Activated CD4-positive, alpha-beta T cell treated with anti-CD3 and anti-CD28 coated beads, Interleukin-2, amount 10 ng/mL, durations not matched to agents 7 days and 5 days (primary cell): ENCODE results near the gene POMGNT2. TPM values are rescaled to one million over a fixed set of nuclear protein-coding genes. Genes with fewer than 3 reads are reported as not detected.

Experiments used
- CTCF ChIA-PET: fragments of 350-600 bp; sonication (Branson Sonifier 250); formaldehyde crosslinking; loops from one replicate; lab custom pipeline; 2021; ENCODE audit warnings: antibody characterized with exemption; lab: Charles Lee
- POLR2A ChIA-PET: fragments of 350-600 bp; sonication (Branson Sonifier 250); formaldehyde crosslinking; loops from one replicate; lab custom pipeline; 2021; ENCODE audit warnings: antibody characterized with exemption; lab: Charles Lee
- DNase-seq: peaks from one replicate; pipeline ENCODE4 v3.0.0-alpha.2; 2020
- H3K27ac Mint-ChIP-seq: one replicate; pipeline ENCODE4 v1.8.0; 2021; ENCODE audit warnings: mild to moderate bottlenecking, moderate library complexity, mixed read lengths
- H3K27me3 Mint-ChIP-seq: one replicate; pipeline ENCODE4 v1.8.0; 2021; ENCODE audit warnings: mixed read lengths
- H3K36me3 Mint-ChIP-seq: one replicate; pipeline ENCODE4 v1.8.0; 2021; ENCODE audit warnings: low read depth, mixed read lengths
- H3K4me1 Mint-ChIP-seq: one replicate; pipeline ENCODE4 v1.8.0; 2021; ENCODE audit warnings: mixed read lengths
- H3K4me3 Mint-ChIP-seq: one replicate; pipeline ENCODE4 v1.8.0; 2021; ENCODE audit warnings: mild to moderate bottlenecking, moderate library complexity, mixed read lengths
- H3K9me3 Mint-ChIP-seq: one replicate; pipeline ENCODE4 v1.8.0; 2021; ENCODE audit warnings: mixed read lengths
- total RNA-seq, 2 experiments: library from RNA; stranded (reverse); gene quantifications; one replicate each; pipeline ENCODE4 v1.2.3, GENCODE V29; 2021

POMGNT2 gene
- total RNA-seq, 2 experiments from 2014 or later: 6.7 to 6.9 TPM

GRCh38 chr3:43080726-43081568, 24.9 kb downstream of the POMGNT2 start:
- POLR2A ChIA-PET: no interaction called here
- Mint-ChIP-seq H3K9me3 (peaks cover 28% of the 10 kb centered on the region), H3K36me3 (peaks cover 32% of the 10 kb centered on the region), H3K27ac (no peak overlapping the region), H3K4me1 (no peaks in the 10 kb centered on the region), H3K27me3 (no peaks in the 10 kb centered on the region), H3K4me3 (no peak overlapping the region)
- CTCF ChIA-PET: no interaction called here
- DNase-seq: no peak

GRCh38 chr3:43079536-43080332, 26.1 kb downstream of the POMGNT2 start:
- peaks cover 32% of the 10 kb centered on the region for H3K36me3 Mint-ChIP-seq
- ChIA-PET CTCF (no interaction called here), POLR2A (no interaction called here)
- no peak overlapping the region for H3K27ac Mint-ChIP-seq
- DNase-seq: no peak
- H3K4me3 Mint-ChIP-seq: no peak overlapping the region
- no peaks in the 10 kb centered on the region for H3K4me1 Mint-ChIP-seq
- peaks cover 21% of the 10 kb centered on the region for H3K9me3 Mint-ChIP-seq
- no peaks in the 10 kb centered on the region for H3K27me3 Mint-ChIP-seq

GRCh38 chr3:43077707-43078106, 28.2 kb downstream of the POMGNT2 start:
- peaks cover 10% of the 10 kb centered on the region for H3K9me3 Mint-ChIP-seq
- DNase-seq: no peak
- H3K36me3 Mint-ChIP-seq: peaks cover 23% of the 10 kb centered on the region
- no peaks in the 10 kb centered on the region for H3K27me3 Mint-ChIP-seq
- H3K4me3 Mint-ChIP-seq: no peak overlapping the region
- CTCF ChIA-PET: interaction anchor here (1.3 kb wide), 1 partner anchor 13 kb away, joined by 6 read pairs; no protein-coding TSS in a partner anchor
- POLR2A ChIA-PET: no interaction called here
- H3K27ac Mint-ChIP-seq: no peak overlapping the region
- no peaks in the 10 kb centered on the region for H3K4me1 Mint-ChIP-seq

GRCh38 chr3:43077261-43077660, 28.6 kb downstream of the POMGNT2 start:
- H3K27ac Mint-ChIP-seq: no peak overlapping the region
- no peak overlapping the region for H3K4me3 Mint-ChIP-seq
- CTCF ChIA-PET: no interaction called here
- no peaks in the 10 kb centered on the region for H3K4me1 Mint-ChIP-seq
- H3K36me3 Mint-ChIP-seq: peaks cover 18% of the 10 kb centered on the region
- no peak for DNase-seq
- no peaks in the 10 kb centered on the region for H3K27me3 Mint-ChIP-seq
- POLR2A ChIA-PET: interaction anchor here (0.6 kb wide), 1 partner anchor 869 kb away, joined by 3 read pairs; no protein-coding TSS in a partner anchor
- peaks cover 6% of the 10 kb centered on the region for H3K9me3 Mint-ChIP-seq

- Mint-ChIP-seq H3K4me1 (no peaks in the 10 kb centered on the region), H3K27me3 (no peaks in the 10 kb centered on the region), H3K4me3 (no peak overlapping the region), H3K36me3 (peaks cover 16% of the 10 kb centered on the region), H3K9me3 (peaks cover 5% of the 10 kb centered on the region), H3K27ac (no peak overlapping the region)
- ChIA-PET CTCF (no interaction called here), POLR2A (interaction anchor here (0.6 to 0.7 kb wide), 2 partner anchors 51 to 869 kb away, joined by 3 read pairs; no protein-coding TSS in a partner anchor)
- DNase-seq: no peak
Measured at GRCh38 chr3:43076857-43077256, 29.0 kb downstream of the POMGNT2 start.

- peaks cover 14% of the 10 kb centered on the region for H3K36me3 Mint-ChIP-seq
- peaks cover 5% of the 10 kb centered on the region for H3K9me3 Mint-ChIP-seq
- DNase-seq: no peak
- POLR2A ChIA-PET: interaction anchor here (0.7 kb wide), 1 partner anchor 52 kb away, joined by 3 read pairs; no protein-coding TSS in a partner anchor
- CTCF ChIA-PET: no interaction called here
- no peak overlapping the region for H3K27ac Mint-ChIP-seq
- no peaks in the 10 kb centered on the region for H3K27me3 Mint-ChIP-seq
- no peak overlapping the region for H3K4me3 Mint-ChIP-seq
- no peaks in the 10 kb centered on the region for H3K4me1 Mint-ChIP-seq
Measured at GRCh38 chr3:43075904-43076661, 29.8 kb downstream of the POMGNT2 start.

- POLR2A ChIA-PET: no interaction called here
- no peak for DNase-seq
- Mint-ChIP-seq H3K27me3 (no peaks in the 10 kb centered on the region), H3K36me3 (peaks cover 4% of the 10 kb centered on the region), H3K9me3 (peaks cover 1% of the 10 kb centered on the region), H3K4me1 (no peaks in the 10 kb centered on the region), H3K27ac (no peak overlapping the region), H3K4me3 (no peak overlapping the region)
- CTCF ChIA-PET: no interaction called here
Measured at GRCh38 chr3:43074901-43075689, 30.8 kb downstream of the POMGNT2 start.

GRCh38 chr3:43074482-43074881, 31.4 kb downstream of the POMGNT2 start:
- H3K4me3 Mint-ChIP-seq: no peak overlapping the region
- H3K4me1 Mint-ChIP-seq: no peaks in the 10 kb centered on the region
- H3K27me3 Mint-ChIP-seq: no peaks in the 10 kb centered on the region
- no peak overlapping the region for H3K27ac Mint-ChIP-seq
- no peak for DNase-seq
- POLR2A ChIA-PET: no interaction called here
- CTCF ChIA-PET: no interaction called here
- no peaks in the 10 kb centered on the region for H3K9me3 Mint-ChIP-seq
- H3K36me3 Mint-ChIP-seq: no peaks in the 10 kb centered on the region

- Mint-ChIP-seq H3K4me3 (no peak overlapping the region), H3K36me3 (no peaks in the 10 kb centered on the region), H3K27ac (no peak overlapping the region), H3K27me3 (no peaks in the 10 kb centered on the region), H3K9me3 (no peaks in the 10 kb centered on the region), H3K4me1 (no peaks in the 10 kb centered on the region)
- no peak for DNase-seq
- POLR2A ChIA-PET: no interaction called here
- CTCF ChIA-PET: no interaction called here
Measured at GRCh38 chr3:43073836-43074220, 32.1 kb downstream of the POMGNT2 start.

GRCh38 chr3:43073116-43073835, 32.6 kb downstream of the POMGNT2 start:
- no peaks in the 10 kb centered on the region for H3K9me3 Mint-ChIP-seq
- CTCF ChIA-PET: no interaction called here
- POLR2A ChIA-PET: no interaction called here
- no peak for DNase-seq
- no peaks in the 10 kb centered on the region for H3K27me3 Mint-ChIP-seq
- no peak overlapping the region for H3K4me3 Mint-ChIP-seq
- no peaks in the 10 kb centered on the region for H3K4me1 Mint-ChIP-seq
- H3K27ac Mint-ChIP-seq: no peak overlapping the region
- H3K36me3 Mint-ChIP-seq: no peaks in the 10 kb centered on the region

GRCh38 chr3:43072361-43072760, 33.5 kb downstream of the POMGNT2 start:
- ChIA-PET CTCF (interaction anchor here (0.6 kb wide), 1 partner anchor 20 kb away, joined by 4 read pairs; no protein-coding TSS in a partner anchor), POLR2A (no interaction called here)
- Mint-ChIP-seq H3K27ac (no peak overlapping the region), H3K4me1 (no peaks in the 10 kb centered on the region), H3K36me3 (no peaks in the 10 kb centered on the region), H3K27me3 (no peaks in the 10 kb centered on the region), H3K9me3 (no peaks in the 10 kb centered on the region), H3K4me3 (no peak overlapping the region)
- DNase-seq: no peak
